SIG-M5 (cell line): Measurements from ENCODE around the gene CYP2W1.

Experiments
- DNase-seq: peaks from one replicate; lab custom pipeline; 2025; lab: John Stamatoyannopoulos, UW

Gene CYP2W1

GRCh38 chr7:967361-968082 is 15.5 kb upstream of the CYP2W1 start:
- no peak for DNase-seq

DNA sequence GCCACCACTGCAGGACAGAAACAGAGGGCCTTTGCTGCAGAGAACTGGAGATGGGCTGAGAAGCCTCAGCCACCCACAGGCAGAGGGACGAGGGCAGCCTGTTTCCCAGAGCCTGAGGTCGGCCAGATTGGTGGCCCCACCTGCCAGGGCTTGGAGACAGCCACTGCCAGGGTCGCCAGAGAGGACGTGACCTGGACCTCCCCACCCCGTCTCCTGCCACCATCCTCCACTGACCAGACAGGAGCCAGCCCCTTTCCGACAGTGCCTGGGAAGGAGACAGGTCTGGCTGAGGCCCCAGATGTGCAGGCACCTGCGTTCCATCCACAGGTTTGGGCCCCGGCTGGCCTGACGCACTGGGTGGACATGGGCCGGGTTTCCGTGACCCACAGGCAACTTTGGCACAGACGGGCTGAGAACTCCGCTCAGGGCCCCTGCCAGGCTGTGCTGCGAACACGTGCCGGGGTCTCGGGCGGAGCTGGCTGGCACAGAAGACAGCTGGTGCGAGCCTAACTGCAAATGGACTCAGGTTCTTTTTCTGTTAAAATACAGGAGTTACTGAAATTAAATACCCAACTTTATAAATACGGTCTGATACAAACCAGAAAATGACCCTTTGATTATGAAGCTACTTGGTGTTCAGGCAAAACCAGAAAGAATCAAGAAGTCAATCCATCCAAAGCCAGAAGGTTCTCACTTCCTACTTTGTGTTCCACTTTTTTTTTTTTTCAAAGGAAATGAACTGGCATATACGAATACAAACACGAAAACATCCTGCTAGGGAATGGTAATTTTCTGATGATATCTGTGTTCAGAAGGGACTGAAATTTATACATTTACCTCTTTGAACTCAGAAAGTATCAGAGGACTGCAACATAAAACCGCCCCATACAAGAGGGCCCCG is 14.5 kb upstream of the CYP2W1 start:
- no peak for DNase-seq

- no peak for DNase-seq
These were observed 13.6 kb upstream of the CYP2W1 start for GRCh38 chr7:969403-969802.

- no peak for DNase-seq
These were observed 12.2 kb upstream of the CYP2W1 start for GRCh38 chr7:970744-971143.

DNA sequence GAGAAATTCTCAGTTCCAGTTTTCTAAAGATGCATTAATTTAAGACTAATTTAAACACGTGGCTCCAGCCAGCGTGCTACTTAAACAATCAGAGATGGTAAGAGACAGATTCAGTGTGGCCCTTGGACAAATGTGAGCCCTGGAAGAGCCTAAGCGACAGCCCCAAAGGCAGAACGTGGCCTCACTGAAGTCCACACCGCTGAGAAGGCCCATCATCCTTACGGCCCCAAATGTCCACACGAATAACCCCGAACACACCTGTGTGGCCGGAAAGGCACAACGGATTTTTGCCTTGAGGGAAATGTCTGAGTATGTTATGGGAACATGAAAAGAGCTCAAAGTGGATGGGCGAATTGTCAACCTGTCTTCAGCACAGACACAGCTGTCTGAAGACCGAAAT is 10.9 kb upstream of the CYP2W1 start:
- no peak for DNase-seq

DNA sequence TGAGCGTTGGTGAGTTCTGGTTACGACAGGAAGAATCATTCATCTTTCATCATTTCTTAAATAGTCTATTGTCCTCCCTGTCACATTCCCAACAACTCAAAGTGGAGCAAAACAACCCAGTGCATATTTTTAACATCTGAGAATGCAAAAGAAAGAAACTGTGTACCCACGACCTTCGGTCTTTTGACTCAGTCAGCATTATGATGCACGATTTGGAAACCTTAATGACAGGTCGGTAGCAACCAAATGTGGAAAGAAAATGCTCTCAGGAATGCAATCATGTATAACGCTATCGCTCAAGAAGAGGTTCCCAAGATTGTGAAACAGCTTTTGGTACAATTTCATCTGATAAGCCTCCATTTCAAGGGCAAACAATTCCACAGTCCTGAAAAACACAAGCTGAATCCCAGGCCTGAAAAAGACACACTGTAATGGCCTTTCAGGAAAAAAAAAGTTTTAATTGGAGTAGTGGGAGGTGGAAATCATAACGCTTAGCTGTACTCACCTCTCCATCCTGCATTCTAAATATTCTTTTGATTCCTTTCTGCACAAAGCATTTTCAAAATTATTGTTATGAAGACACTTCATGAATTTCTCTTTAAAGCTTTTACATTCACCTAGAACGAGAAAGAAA is 10.2 kb upstream of the CYP2W1 start:
- no peak for DNase-seq

DNA sequence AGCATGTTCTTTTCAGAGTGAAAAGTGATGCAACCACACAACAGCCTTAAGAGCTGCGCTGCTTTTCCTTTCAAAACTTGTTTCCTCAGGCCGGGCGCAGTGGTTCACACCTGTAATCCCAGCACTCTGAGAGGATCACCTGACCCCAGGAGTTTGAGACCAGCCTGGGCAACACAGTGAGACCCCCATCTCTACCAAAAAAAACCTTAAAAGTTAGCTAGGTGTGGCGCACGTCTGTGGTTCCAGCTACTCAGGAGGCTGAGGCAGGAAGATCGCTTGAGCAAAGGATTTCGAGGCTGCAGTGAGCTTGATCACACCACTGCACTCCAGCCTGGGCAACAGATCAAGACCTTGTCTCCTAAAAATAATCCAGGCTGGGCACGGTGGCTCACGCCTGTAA is 9.7 kb upstream of the CYP2W1 start:
- DNase-seq, result no peak

- DNase-seq, result no peak
These were observed 8.8 kb upstream of the CYP2W1 start for GRCh38 chr7:974172-974571.

DNA sequence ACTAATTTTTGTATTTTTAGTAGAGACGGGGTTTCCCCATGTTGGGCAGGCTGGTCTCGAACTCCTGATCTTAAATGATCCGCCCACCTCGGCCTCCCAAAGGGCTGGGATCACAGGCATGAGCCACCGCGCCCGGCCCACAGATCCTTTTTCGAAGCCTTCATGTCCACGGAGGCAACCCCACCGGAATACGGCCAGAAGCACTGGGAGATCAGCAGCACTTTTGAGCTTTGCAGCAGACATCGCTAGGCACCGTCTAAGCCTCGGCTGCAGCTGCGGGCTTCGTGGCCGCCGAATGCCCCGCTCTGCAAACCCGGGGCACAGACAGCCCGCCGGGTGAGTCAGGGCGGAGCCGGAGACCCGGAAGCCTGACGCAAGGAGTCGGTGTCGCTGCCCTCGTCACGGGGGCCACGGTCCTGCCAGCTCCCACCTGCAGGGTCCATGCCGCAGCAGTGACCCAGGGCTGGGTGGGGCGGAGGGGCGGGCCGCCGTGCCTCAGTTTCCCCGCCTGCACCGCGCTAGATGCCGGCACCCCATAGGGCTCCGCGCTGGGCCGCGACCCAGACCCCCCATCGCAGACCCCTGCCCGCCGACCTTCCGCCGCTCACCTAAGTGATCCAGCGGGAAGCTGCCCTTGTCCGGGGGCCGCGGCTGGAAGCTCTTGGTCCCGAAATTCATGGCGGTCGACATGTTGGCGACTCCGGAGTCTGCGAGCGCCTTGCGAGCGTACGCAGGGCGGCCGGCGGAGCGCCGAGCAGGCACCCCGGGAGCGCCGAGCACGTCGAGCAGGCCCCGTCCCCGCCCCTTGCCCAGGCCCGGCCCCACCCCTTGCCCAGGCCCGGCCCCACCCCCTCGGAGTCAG is 7.9 kb upstream of the CYP2W1 start, which contains the start of gene COX19:
Gene COX19, minus strand, starts transcription at position 730 of the 862 bp plus-strand sequence. Its CDS starts 40 bp downstream, at position 690.
- DNase-seq, result peak; percentile 4

- no peak for DNase-seq
These were observed 7.1 kb upstream of the CYP2W1 start for GRCh38 chr7:975702-976473.

GRCh38 chr7:976901-977325 is 6.1 kb upstream of the CYP2W1 start:
- no peak for DNase-seq

DNA sequence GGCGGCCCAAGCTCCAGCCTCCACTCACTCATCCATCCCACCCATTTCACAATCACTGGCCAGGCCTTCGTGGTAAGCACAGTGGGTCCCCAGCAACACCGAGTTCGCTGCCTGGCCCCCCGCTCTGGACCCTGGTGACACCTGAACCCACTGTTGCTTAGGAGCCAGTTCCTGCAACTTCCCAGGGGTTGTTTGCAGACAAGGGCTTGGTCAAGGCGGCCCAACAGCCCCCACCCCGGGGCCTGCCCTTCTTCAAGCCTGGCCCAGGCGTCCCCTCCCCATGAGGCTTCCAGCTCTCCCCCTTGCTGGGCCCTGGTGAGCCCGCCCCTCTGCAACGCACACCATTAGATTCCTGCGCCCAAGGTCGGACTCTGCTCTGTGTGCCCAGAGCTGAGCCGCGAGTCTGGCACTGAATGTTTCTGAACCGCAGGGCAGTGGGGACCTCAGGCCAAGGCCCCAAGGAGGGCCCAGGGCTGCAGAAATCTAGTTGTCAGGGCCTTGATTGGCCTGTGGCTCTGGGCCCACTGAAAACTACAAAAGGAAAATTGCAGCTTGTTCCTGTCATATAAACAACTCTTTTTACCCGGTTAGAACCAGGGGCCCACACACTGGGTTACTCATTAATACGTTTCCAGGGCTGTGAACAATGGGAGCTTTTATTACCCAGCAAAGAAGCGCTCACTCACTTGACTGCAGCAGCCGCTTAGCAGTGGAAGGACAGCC is 5.5 kb upstream of the CYP2W1 start:
- DNase-seq, result no peak

GRCh38 chr7:978049-978346 is 5.0 kb upstream of the CYP2W1 start:
- no peak for DNase-seq

DNA sequence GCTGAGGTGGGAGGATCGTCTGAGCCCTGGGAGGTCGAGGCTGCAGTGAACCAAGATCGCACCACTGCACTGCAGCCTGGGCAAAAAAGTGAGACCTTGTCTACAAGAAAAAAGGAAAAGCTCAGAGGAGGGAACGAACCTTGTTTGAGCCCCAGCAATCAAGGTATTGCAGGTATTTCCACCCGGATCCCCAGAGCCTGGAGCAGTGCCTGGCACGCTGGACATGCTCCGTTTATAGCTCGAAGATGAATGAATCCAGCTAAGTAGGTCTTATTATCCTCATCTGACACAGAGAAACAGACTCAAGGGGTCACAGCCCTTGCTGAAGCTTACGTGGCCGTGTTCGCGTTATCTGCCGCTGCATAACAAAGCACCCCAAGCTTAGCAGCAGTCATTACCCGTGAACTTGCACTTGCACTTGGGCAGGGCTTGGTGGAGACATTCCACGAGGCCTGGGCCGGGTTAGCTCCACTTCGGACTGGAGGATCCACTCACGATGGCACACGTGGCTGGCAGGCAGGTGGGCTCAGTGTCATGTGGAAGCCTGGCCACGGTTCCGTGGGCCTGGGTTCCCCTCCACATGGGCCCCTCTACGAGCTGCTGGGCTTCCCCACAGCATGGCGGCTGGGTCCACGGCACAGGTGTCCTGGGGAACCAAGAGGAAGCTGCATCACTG is 4.4 kb upstream of the CYP2W1 start:
- no peak for DNase-seq

DNA sequence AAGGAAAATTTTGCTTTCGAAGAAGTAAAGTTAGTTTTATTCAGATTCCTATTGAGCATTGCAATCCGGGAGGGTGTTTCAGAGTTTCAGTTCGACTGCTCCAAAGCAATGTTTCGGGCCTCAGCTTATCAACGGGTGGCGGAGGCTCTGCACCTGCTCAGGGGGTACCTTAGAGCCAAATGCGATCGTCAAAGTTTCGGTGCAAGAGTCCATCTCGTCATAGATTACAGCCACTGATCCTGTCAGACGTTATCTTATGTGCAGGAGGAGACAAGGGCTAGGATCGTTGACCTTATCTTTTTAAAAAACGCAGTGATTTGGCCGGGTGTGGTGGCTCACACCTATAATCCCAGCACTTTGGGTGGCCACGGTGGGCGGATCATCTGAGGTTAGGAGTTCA is 3.8 kb upstream of the CYP2W1 start:
- no peak for DNase-seq

DNA sequence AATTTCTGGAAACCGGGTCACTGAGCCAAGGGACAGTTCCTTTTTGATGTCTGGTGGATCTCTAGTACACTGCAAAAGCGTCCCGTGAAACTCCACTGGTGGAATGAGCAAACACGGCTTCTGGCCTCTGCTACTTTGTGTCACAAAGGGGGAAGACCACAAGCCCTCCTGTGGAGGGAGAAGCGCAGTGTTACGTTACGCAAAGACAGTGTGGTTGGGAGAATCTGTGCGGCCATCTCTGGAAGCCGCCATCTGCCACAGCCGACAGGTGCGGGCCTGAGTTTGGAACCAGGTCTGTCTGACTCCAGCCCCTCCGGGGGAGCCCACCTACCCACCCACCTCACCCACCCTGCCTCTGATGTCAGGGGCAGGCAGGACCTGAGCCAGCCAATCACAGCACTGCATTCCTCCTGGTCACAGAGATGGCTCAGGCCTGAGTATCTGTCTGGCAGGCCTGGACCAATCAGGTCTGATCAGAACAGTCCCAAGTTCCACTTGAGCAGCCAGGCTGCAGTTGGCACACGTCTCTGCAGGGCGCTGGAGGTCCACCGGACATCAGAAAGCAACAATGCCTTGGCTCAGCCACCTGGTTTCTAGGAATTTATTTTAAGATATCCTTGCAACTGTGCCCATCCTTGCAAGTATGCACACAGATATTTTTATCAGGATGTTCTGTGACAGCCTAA is 3.0 kb upstream of the CYP2W1 start:
- DNase-seq, result no peak

DNA sequence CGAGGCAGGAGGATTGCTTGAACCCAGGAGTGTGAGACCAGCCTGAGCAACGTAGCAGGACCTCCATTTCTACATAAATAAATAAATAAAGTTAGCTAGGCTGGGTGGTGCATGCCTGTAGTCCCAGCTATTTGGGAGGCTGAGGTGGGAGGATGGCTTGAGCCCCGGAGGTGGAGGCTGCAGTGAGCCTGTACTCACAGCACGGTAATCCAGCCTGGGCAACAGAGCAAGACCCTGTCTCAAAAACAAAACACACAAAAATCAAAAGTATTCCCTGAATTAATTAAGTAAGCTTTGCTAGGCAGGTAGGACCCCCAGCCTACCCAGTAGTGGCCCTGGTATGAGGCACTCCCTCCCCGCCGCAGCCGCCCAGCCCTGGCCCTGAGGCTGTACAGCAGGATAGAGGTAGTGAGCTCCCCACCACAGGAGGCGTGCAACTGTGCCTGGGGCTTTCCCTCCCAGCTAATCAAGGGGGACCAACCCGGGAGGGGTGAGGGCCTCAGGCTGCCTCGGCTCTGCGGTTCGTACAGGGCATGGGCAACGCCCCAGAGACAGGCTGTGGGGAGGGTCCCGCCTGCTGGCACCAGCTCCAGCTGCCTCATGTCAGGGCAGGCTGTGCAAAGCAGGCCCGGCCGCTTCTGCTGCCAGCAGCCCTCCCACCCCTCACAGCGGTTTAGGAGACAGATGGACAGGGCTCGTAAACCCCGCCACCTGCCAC is 1.0 kb upstream of the CYP2W1 start:
- no peak for DNase-seq

GRCh38 chr7:982511-983003 is 424 bp upstream of the CYP2W1 start:
- DNase-seq, result no peak
